HG03095 (cell line): Measurements from ENCODE around the gene SLC6A9.
A peak's percentile ranks its signal among the peaks of the same experiment; 100 is the strongest.

Experiments
- ATAC-seq: cut with Tn5 transposase; IDR thresholded peaks from one replicate; pipeline ENCODE4 v1.9.1; 2021; ENCODE audit warnings: moderate library complexity; ENCODE audit not compliant: unreplicated experiment

The SLC6A9 gene

GRCh38 chr1:43986712-43987111 lies 44.5 kb downstream of the SLC6A9 start:
- ATAC-seq = no peak

GRCh38 chr1:43985984-43986595 lies 45.2 kb downstream of the SLC6A9 start:
- ATAC-seq = no peak

GRCh38 chr1:43984855-43985254 lies 46.4 kb downstream of the SLC6A9 start:
- no peak for ATAC-seq

- ATAC-seq = no peak
Measured at GRCh38 chr1:43983253-43983899, 47.9 kb downstream of the SLC6A9 start.

GRCh38 chr1:43982808-43983207 lies 48.5 kb downstream of the SLC6A9 start:
- no peak for ATAC-seq

GRCh38 chr1:43982241-43982640 lies 49.0 kb downstream of the SLC6A9 start:
- ATAC-seq = no peak

GRCh38 chr1:43981636-43982035 lies 49.6 kb downstream of the SLC6A9 start:
- ATAC-seq = no peak

GRCh38 chr1:43981135-43981491 lies 50.1 kb downstream of the SLC6A9 start:
- ATAC-seq = no peak

GRCh38 chr1:43980255-43981134 lies 50.8 kb downstream of the SLC6A9 start:
- no peak for ATAC-seq

GRCh38 chr1:43979528-43980254 lies 51.6 kb downstream of the SLC6A9 start:
- ATAC-seq = no peak

GRCh38 chr1:43979261-43979527 lies 52.1 kb downstream of the SLC6A9 start:
- ATAC-seq = no peak

GRCh38 chr1:43978551-43979260 lies 52.6 kb downstream of the SLC6A9 start, which contains the start of gene B4GALT2:
Gene B4GALT2 (plus strand): TSS chr1:43979210. CDS start chr1:43981161, 1,951 bp downstream.
- ATAC-seq = no peak

GRCh38 chr1:43978264-43978550 lies 53.1 kb downstream of the SLC6A9 start:
- ATAC-seq = no peak

GRCh38 chr1:43977376-43978263 lies 53.6 kb downstream of the SLC6A9 start:
- no peak for ATAC-seq

GRCh38 chr1:43976890-43977289 lies 54.4 kb downstream of the SLC6A9 start:
- no peak for ATAC-seq

GRCh38 chr1:43976045-43976444 lies 55.2 kb downstream of the SLC6A9 start:
- ATAC-seq = no peak

GRCh38 chr1:43975249-43975961 lies 55.9 kb downstream of the SLC6A9 start:
- ATAC-seq = no peak

GRCh38 chr1:43974443-43975248 lies 56.6 kb downstream of the SLC6A9 start, which contains the start of gene ATP6V0B:
Gene ATP6V0B (plus strand): TSS chr1:43974960. CDS start chr1:43975041, 81 bp downstream.
- ATAC-seq = peak; percentile 54
